Nephron (organoid): ENCODE data around the gene MTA2.

Experiments
- H3K27ac Mint-ChIP-seq, 3 experiments: 2 replicates each; pipeline ENCODE4 v1.8.0; 2020; ENCODE audit warnings: mixed read lengths in 3 of 3, mild to moderate bottlenecking in 2 of 3, moderate library complexity in 1 of 3
- H3K27me3 Mint-ChIP-seq: 2 replicates; pipeline ENCODE4 v1.8.0; 2021; ENCODE audit warnings: low read depth, mild to moderate bottlenecking, moderate library complexity, mixed read lengths
- H3K36me3 Mint-ChIP-seq: 2 replicates; pipeline ENCODE4 v1.8.0; 2020; ENCODE audit warnings: low read depth, mixed read lengths
- H3K4me1 Mint-ChIP-seq: 2 replicates; pipeline ENCODE4 v1.8.0; 2020; ENCODE audit warnings: mixed read lengths
- H3K4me3 Mint-ChIP-seq, 3 experiments: 2 replicates each; pipeline ENCODE4 v1.8.0; 2020; ENCODE audit warnings: mild to moderate bottlenecking in 3 of 3, mixed read lengths in 3 of 3, moderate library complexity in 2 of 3
- H3K9me3 Mint-ChIP-seq: 2 replicates; pipeline ENCODE4 v1.8.0; 2020; ENCODE audit warnings: mixed read lengths
- TF ChIP-seq, protein P1 (sequence below), 3 experiments: fragments of 200-600 bp; sonication (generic); IDR thresholded peaks; one replicate each; pipeline ENCODE4 v1.5.0; 2021; ENCODE audit warnings: antibody characterized with exemption in 3 of 3; ENCODE audit not compliant: unreplicated experiment in 3 of 3

Gene MTA2

DNA sequence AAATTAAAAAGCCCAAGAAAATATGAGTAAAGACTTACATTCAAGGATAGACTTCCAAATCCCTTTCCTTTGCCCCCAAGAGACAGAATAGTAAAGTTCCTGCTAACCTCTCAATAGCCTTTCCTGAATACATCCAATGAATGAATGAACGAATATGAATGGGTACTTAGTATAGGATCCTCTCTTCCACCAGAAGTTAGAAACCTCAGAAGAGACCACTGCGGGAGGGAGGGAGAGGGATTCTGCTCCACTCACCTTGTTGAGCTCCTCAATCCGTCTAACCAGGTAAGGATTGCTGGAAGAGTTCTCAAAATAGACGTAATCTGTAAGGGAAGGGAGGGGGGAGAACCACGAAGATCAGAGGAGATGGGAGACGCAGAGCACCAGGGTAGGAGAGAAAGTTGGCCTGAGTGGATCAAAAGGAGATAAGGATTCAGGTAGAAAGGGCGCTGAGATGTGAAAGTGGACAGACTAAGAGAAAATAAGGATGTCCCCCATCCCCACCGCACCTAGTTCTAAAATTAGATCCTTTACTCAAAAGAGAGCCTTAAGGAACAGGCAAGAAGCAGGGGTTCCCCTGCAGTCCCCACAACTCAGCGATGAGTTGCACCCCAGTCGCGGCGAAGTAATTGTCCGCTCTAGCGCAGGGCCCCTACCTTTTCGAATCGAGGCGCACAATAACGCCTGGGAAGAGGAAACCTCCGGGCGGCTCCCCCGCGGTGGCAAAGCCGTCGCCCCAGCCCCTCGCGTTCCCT lies 1.1 kb downstream of the MTA2 start:
- H3K36me3 Mint-ChIP-seq = peaks cover 50% of the 10 kb centered on the region
- H3K27ac Mint-ChIP-seq = peak overlapping the region; percentile 96 to 98 (median 97)
- peak overlapping the region; percentile 93 to 95 (median 95) for H3K4me3 Mint-ChIP-seq
- H3K27me3 Mint-ChIP-seq = peaks cover 20% of the 10 kb centered on the region
- no peaks in the 10 kb centered on the region for H3K9me3 Mint-ChIP-seq
- TF ChIP-seq, protein P1, sequence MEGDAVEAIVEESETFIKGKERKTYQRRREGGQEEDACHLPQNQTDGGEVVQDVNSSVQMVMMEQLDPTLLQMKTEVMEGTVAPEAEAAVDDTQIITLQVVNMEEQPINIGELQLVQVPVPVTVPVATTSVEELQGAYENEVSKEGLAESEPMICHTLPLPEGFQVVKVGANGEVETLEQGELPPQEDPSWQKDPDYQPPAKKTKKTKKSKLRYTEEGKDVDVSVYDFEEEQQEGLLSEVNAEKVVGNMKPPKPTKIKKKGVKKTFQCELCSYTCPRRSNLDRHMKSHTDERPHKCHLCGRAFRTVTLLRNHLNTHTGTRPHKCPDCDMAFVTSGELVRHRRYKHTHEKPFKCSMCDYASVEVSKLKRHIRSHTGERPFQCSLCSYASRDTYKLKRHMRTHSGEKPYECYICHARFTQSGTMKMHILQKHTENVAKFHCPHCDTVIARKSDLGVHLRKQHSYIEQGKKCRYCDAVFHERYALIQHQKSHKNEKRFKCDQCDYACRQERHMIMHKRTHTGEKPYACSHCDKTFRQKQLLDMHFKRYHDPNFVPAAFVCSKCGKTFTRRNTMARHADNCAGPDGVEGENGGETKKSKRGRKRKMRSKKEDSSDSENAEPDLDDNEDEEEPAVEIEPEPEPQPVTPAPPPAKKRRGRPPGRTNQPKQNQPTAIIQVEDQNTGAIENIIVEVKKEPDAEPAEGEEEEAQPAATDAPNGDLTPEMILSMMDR (IDR thresholded peaks at IDR 0.05; ENCODE audit: unreplicated experiment in 3 of 3) = no peak
- H3K4me1 Mint-ChIP-seq = peaks cover 52% of the 10 kb centered on the region

DNA sequence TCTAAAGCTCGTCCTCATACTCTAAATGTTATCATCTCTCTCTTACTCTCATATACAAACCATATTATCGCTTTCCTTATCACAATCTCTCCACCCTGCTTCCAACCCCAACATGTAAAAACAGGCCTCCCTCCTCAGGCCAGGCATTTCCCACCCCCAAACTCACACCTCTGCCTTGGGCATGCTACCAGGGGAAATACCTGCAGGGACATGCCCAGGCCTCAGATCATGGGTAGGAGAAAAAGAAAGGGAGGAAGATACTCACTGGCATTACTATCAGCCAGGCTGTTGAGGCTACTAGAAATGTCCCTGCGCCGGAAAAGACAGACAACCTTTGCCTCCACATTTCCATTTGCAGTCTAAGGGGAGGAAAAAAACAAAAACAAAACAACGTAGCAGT lies 1.8 kb downstream of the MTA2 start:
- Mint-ChIP-seq H3K4me1 (peaks cover 48% of the 10 kb centered on the region), H3K9me3 (no peaks in the 10 kb centered on the region)

DNA sequence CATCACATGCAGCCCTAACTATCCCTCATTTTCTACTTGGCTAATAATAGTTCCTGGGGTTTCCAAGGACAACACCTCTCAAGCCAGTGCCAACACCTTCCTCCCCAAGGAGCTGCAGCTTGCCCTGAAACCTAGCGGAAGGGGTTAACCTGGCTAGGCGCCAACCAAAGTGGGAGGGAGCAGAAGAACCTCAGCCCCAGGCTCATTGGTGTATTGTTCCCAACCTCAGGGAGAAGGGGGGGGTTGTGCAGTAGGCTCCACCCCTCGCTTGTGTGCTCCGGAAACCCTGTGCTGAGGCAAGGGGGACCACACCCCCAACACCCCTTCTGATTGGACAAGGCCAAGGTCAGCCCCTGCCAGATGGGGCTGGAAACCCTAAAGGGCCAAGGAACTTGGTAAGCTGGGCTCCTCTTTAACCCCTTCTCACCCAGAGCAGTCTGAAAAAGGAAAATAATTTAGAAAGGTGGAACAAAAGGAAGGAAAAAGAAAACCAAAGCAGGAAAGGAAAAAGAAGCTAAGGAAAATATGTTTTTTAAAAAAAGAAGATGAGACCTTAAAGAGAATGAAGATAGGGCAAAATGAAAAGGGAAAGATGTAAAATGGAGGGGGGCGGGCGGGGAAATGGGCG lies 2.5 kb downstream of the MTA2 start:
- Mint-ChIP-seq H3K27ac (peak overlapping the region; percentile 96 to 98 (median 97)), H3K4me3 (peak overlapping the region; percentile 93 to 95 (median 95)), H3K27me3 (peaks cover 16% of the 10 kb centered on the region), H3K4me1 (peaks cover 41% of the 10 kb centered on the region), H3K36me3 (peaks cover 59% of the 10 kb centered on the region), H3K9me3 (no peaks in the 10 kb centered on the region)
- TF ChIP-seq, protein P1 (IDR thresholded peaks at IDR 0.05; ENCODE audit: unreplicated experiment in 3 of 3) = no peak

More for the DNA sequence above, 1.8 kb downstream of the MTA2 start:
- H3K27ac Mint-ChIP-seq = peak overlapping the region; percentile 96 to 98 (median 97)
- TF ChIP-seq, protein P1 (IDR thresholded peaks at IDR 0.05; ENCODE audit: unreplicated experiment in 3 of 3) = no peak
- peak overlapping the region; percentile 93 to 95 (median 95) for H3K4me3 Mint-ChIP-seq
- H3K36me3 Mint-ChIP-seq = peaks cover 53% of the 10 kb centered on the region
- peaks cover 20% of the 10 kb centered on the region for H3K27me3 Mint-ChIP-seq

DNA sequence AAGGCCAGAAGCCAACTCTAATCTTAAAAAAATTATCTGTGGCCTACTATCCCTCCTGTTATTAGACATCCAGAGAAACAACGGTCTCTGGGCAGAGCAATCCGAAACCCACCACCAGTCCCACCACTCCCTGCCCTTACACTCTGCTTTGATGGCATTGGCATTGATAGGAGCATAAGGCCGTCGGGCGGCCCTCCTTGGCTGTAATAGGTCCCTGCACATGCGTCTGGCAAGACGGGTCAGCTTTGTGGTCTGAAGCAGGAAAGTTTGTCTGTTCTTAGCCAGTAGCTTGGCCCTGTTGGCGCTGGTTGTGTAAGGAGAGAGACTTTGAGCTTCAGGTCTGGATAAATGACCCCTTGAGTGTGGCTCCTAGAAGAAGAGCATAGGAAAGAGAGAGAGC lies 6.5 kb downstream of the MTA2 start:
- H3K36me3 Mint-ChIP-seq = peaks cover 63% of the 10 kb centered on the region
- peaks cover 38% of the 10 kb centered on the region for H3K4me1 Mint-ChIP-seq
- peak overlapping the region in 1 of 3 experiments; percentile 32 for H3K4me3 Mint-ChIP-seq
- H3K27ac Mint-ChIP-seq = peak overlapping the region in 1 of 3 experiments; percentile 35
- TF ChIP-seq, protein P1 (IDR thresholded peaks at IDR 0.05; ENCODE audit: unreplicated experiment in 3 of 3) = no peak
- no peaks in the 10 kb centered on the region for H3K9me3 Mint-ChIP-seq
- H3K27me3 Mint-ChIP-seq = peaks cover 4% of the 10 kb centered on the region

DNA sequence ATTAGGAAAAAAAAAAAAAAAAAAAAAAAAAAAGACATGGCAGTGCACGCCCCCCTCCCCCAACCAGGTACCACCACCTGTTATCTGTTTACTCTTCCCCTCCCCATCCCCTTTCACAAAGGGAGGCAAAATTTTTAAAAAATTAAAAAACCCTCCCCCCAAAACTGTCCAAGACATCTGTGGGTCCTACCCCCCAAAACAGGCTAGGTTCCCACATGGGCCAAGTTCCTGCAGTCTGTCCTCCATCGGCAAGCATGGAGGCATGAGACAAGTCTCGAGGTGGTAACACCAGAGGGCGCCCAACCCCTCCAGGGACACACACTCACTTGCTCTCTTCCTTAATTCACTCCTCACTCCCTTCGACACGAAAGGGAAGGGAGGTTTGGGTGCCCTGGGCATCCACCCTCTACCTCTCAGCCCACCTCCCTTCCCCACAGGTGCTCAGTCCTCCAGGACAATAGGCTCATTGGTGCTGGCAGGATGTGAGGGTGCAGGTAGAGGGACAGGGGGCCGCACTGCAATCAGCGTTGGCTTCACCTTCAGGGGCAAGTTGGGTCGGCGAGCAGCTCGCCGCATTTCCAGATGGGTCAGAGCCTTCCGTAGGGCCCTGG lies 8.1 kb downstream of the MTA2 start:
- peak overlapping the region; percentile 53 to 64 (median 54) for H3K27ac Mint-ChIP-seq

More for the DNA sequence above, 8.1 kb downstream of the MTA2 start:
- TF ChIP-seq, protein P1 (IDR thresholded peaks at IDR 0.05; ENCODE audit: unreplicated experiment in 3 of 3) = peak; percentile 39 to 56 (median 40)
- no peaks in the 10 kb centered on the region for H3K27me3 Mint-ChIP-seq
- H3K9me3 Mint-ChIP-seq = no peaks in the 10 kb centered on the region
- H3K4me1 Mint-ChIP-seq = peaks cover 22% of the 10 kb centered on the region
- peak overlapping the region; percentile 74 to 85 (median 79) for H3K4me3 Mint-ChIP-seq
- H3K36me3 Mint-ChIP-seq = peaks cover 52% of the 10 kb centered on the region
